ENCODE results near the gene PTP4A2. TPM values are rescaled to one million over a fixed set of nuclear protein-coding genes. Genes with fewer than 3 reads are reported as not detected.

PTP4A2 gene
- total and polyA plus RNA-seq, 10 of the 15 experiments (the other 5 are each of a cell fraction or from before 2014, with no cell fraction given): 180 to 909 (median 375) TPM

DNA sequence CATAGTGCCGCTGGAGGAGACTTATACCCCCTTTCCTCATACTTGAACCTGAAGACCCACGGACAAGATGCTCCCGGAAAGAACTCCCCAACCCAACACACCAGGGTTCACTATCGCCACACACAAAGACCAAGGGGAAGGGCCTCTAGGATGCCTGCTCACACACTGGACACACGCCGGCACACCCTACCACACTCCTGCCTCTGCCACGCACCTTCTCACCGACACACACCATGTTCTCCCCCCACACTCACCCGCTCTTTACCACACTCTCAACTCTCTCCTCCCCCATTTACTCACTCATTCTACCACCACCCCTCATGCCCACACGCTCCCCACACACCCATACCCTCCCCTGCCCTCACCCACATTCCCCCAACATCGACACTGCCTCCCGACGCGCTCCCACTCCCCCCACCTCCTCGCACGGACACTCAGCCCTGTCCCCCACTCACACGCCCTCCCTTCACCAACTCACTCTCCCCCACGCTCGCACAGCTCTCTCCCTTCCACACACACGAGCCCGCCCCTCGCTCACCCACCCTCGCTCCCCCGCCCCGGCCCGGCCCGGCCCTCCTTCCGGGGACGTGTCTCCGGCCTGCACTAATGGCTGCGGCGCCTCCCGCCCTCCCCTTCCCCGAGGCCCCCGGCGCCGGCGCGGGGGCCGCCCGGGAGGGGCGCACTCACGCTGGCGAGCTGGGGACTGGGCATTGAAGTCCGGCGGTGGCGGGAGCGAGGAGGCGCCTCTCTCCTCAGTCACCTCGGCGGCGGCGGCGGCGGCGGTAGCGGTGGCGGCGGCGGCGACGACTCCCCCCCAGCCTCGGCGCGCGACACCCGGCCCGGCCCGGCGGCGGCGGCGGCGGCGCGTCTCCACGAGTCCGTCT lies 626 bp downstream of the PTP4A2 start (continued):
- TF ChIP-seq, protein P1, sequence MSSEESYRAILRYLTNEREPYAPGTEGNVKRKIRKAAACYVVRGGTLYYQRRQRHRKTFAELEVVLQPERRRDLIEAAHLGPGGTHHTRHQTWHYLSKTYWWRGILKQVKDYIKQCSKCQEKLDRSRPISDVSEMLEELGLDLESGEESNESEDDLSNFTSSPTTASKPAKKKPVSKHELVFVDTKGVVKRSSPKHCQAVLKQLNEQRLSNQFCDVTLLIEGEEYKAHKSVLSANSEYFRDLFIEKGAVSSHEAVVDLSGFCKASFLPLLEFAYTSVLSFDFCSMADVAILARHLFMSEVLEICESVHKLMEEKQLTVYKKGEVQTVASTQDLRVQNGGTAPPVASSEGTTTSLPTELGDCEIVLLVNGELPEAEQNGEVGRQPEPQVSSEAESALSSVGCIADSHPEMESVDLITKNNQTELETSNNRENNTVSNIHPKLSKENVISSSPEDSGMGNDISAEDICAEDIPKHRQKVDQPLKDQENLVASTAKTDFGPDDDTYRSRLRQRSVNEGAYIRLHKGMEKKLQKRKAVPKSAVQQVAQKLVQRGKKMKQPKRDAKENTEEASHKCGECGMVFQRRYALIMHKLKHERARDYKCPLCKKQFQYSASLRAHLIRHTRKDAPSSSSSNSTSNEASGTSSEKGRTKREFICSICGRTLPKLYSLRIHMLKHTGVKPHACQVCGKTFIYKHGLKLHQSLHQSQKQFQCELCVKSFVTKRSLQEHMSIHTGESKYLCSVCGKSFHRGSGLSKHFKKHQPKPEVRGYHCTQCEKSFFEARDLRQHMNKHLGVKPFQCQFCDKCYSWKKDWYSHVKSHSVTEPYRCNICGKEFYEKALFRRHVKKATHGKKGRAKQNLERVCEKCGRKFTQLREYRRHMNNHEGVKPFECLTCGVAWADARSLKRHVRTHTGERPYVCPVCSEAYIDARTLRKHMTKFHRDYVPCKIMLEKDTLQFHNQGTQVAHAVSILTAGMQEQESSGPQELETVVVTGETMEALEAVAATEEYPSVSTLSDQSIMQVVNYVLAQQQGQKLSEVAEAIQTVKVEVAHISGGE (CRISPR knock-in tag; IDR thresholded peaks at IDR 0.05): no peak
- TF ChIP-seq RAD21 (IDR thresholded peaks at IDR 0.05; ENCODE audit: insufficient read depth, low read depth, low read length) (no peak), KDM1A (IDR thresholded peaks at IDR 0.05; ENCODE audit: borderline replicate concordance) (no peak), EP300 (IDR thresholded peaks at IDR 0.05; ENCODE audit: borderline replicate concordance in 1 of 2, control insufficient read depth in 1 of 2, low read depth in 2 of 2, low read length in 2 of 2) (no peak), HDGF (IDR thresholded peaks at IDR 0.05) (peak; percentile 100), CBFB (IDR thresholded peaks at IDR 0.05; ENCODE audit: low read depth) (no peak), CBX5 (IDR thresholded peaks at IDR 0.05; ENCODE audit: low read depth) (no peak), NR2F1 (conservative IDR thresholded peaks at IDR 0.05) (no peak), LARP7 (IDR thresholded peaks at IDR 0.05) (peak; percentile 61; the same call in 1 of the 2 replicates), MTA2 (IDR thresholded peaks at IDR 0.05; ENCODE audit: low read depth) (peak; percentile 62; the same call in 1 of the 2 replicates), NBN (IDR thresholded peaks at IDR 0.05) (peak; percentile 98), HCFC1 (IDR thresholded peaks at IDR 0.05; ENCODE audit: low read length) (no peak), SP1 (IDR thresholded peaks at IDR 0.05; ENCODE audit: low read depth, low read length) (no peak), RELB (IDR thresholded peaks at IDR 0.05; ENCODE audit: low read depth) (0 out of 2 replicates have a peak, but pooled peaks have one; percentile 30), SREBF2 (IDR thresholded peaks at IDR 0.05; ENCODE audit: low read length) (no peak), NFYB (IDR thresholded peaks at IDR 0.05; ENCODE audit: insufficient read depth, low read depth, low read length) (no peak), POLR2A (IDR thresholded peaks at IDR 0.05; ENCODE audit: low read depth, low read length) (peak; percentile 75; the same call in 1 of the 2 replicates), RUNX3 (IDR thresholded peaks at IDR 0.05; ENCODE audit: low read length) (no peak)
- TF ChIP-seq, protein P2, sequence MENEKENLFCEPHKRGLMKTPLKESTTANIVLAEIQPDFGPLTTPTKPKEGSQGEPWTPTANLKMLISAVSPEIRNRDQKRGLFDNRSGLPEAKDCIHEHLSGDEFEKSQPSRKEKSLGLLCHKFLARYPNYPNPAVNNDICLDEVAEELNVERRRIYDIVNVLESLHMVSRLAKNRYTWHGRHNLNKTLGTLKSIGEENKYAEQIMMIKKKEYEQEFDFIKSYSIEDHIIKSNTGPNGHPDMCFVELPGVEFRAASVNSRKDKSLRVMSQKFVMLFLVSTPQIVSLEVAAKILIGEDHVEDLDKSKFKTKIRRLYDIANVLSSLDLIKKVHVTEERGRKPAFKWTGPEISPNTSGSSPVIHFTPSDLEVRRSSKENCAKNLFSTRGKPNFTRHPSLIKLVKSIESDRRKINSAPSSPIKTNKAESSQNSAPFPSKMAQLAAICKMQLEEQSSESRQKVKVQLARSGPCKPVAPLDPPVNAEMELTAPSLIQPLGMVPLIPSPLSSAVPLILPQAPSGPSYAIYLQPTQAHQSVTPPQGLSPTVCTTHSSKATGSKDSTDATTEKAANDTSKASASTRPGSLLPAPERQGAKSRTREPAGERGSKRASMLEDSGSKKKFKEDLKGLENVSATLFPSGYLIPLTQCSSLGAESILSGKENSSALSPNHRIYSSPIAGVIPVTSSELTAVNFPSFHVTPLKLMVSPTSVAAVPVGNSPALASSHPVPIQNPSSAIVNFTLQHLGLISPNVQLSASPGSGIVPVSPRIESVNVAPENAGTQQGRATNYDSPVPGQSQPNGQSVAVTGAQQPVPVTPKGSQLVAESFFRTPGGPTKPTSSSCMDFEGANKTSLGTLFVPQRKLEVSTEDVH (IDR thresholded peaks at IDR 0.05; ENCODE audit: low read depth, partially characterized antibody): no peak

Data from GM12878 (cell line).